ENCODE data around the gene RSRC2. TPM values are rescaled to one million over a fixed set of nuclear protein-coding genes. Genes with fewer than 3 reads are reported as not detected.
"Not testable (repeated sequence)": the region's sequence is repeated elsewhere in the genome, so short reads cannot be mapped to it uniquely, and the experiment has no call there.

RSRC2 gene
- total RNA-seq, 1 donor, result 258 TPM

GRCh38 chr12:122528582-122528981 lies 1.8 kb upstream of the RSRC2 start:
- Histone ChIP-seq H3K27me3 (ENCODE audit: insufficient read depth, low read length) (no peaks in the 10 kb centered on the region), H3K4me1 (ENCODE audit: insufficient read depth, low read length) (peaks cover 31% of the 10 kb centered on the region), H3K4me3 (ENCODE audit: low read length) (no peak overlapping the region), H3K9me3 (ENCODE audit: low read depth, low read length) (no peaks in the 10 kb centered on the region)

- no peaks in the 10 kb centered on the region for H3K9me3 ChIP-seq (ENCODE audit: low read depth, low read length)
These were observed 775 bp upstream of the RSRC2 start for GRCh38 chr12:122527478-122527944.

GRCh38 chr12:122523846-122524718 lies 2.7 kb downstream of the RSRC2 start:
- Histone ChIP-seq H3K9me3 (ENCODE audit: low read depth, low read length) (no peaks in the 10 kb centered on the region), H3K4me1 (ENCODE audit: insufficient read depth, low read length) (peaks cover 44% of the 10 kb centered on the region), H3K27me3 (ENCODE audit: insufficient read depth, low read length) (no peaks in the 10 kb centered on the region), H3K4me3 (ENCODE audit: low read length) (no peak overlapping the region)

More at GRCh38 chr12:122527478-122527944, 775 bp upstream of the RSRC2 start:
- peak overlapping the region; percentile 100 for H3K4me3 ChIP-seq (ENCODE audit: low read length)
- no peaks in the 10 kb centered on the region for H3K27me3 ChIP-seq (ENCODE audit: insufficient read depth, low read length)
- H3K4me1 ChIP-seq (ENCODE audit: insufficient read depth, low read length), result peaks cover 40% of the 10 kb centered on the region

GRCh38 chr12:122523280-122523679 lies 3.5 kb downstream of the RSRC2 start:
- Histone ChIP-seq H3K9me3 (ENCODE audit: low read depth, low read length) (no peaks in the 10 kb centered on the region), H3K27me3 (ENCODE audit: insufficient read depth, low read length) (no peaks in the 10 kb centered on the region), H3K4me3 (ENCODE audit: low read length) (no peak overlapping the region), H3K4me1 (ENCODE audit: insufficient read depth, low read length) (peaks cover 40% of the 10 kb centered on the region)

- H3K4me1 ChIP-seq (ENCODE audit: insufficient read depth, low read length), result peaks cover 29% of the 10 kb centered on the region
- no peak overlapping the region for H3K4me3 ChIP-seq (ENCODE audit: low read length)
- H3K27me3 ChIP-seq (ENCODE audit: insufficient read depth, low read length), result no peaks in the 10 kb centered on the region
- no peaks in the 10 kb centered on the region for H3K9me3 ChIP-seq (ENCODE audit: low read depth, low read length)
These were observed 6.1 kb downstream of the RSRC2 start for GRCh38 chr12:122520676-122521075.

- Histone ChIP-seq H3K4me1 (ENCODE audit: insufficient read depth, low read length) (peaks cover 20% of the 10 kb centered on the region), H3K9me3 (ENCODE audit: low read depth, low read length) (no peaks in the 10 kb centered on the region)
These were observed 7.3 kb downstream of the RSRC2 start for GRCh38 chr12:122519418-122519817.

GRCh38 chr12:122518908-122519307 lies 7.8 kb downstream of the RSRC2 start:
- H3K9me3 ChIP-seq (ENCODE audit: low read depth, low read length), result no peaks in the 10 kb centered on the region
- H3K4me1 ChIP-seq (ENCODE audit: insufficient read depth, low read length), result peaks cover 15% of the 10 kb centered on the region
- no peak overlapping the region for H3K4me3 ChIP-seq (ENCODE audit: low read length)
- no peaks in the 10 kb centered on the region for H3K27me3 ChIP-seq (ENCODE audit: insufficient read depth, low read length)

More at GRCh38 chr12:122519418-122519817, 7.3 kb downstream of the RSRC2 start:
- no peak overlapping the region for H3K4me3 ChIP-seq (ENCODE audit: low read length)
- H3K27me3 ChIP-seq (ENCODE audit: insufficient read depth, low read length), result no peaks in the 10 kb centered on the region

GRCh38 chr12:122517877-122518276 lies 8.9 kb downstream of the RSRC2 start:
- Histone ChIP-seq H3K27me3 (ENCODE audit: insufficient read depth, low read length) (no peaks in the 10 kb centered on the region), H3K4me3 (ENCODE audit: low read length) (no peak overlapping the region), H3K4me1 (ENCODE audit: insufficient read depth, low read length) (peaks cover 6% of the 10 kb centered on the region), H3K9me3 (ENCODE audit: low read depth, low read length) (no peaks in the 10 kb centered on the region)

GRCh38 chr12:122516544-122517361 lies 10.0 kb downstream of the RSRC2 start:
- Histone ChIP-seq H3K27me3 (ENCODE audit: insufficient read depth, low read length) (no peaks in the 10 kb centered on the region), H3K4me3 (ENCODE audit: low read length) (no peak overlapping the region), H3K4me1 (ENCODE audit: insufficient read depth, low read length) (peaks cover 2% of the 10 kb centered on the region), H3K9me3 (ENCODE audit: low read depth, low read length) (no peaks in the 10 kb centered on the region)

- Histone ChIP-seq H3K4me3 (ENCODE audit: low read length) (no peak overlapping the region), H3K27me3 (ENCODE audit: insufficient read depth, low read length) (no peaks in the 10 kb centered on the region), H3K9me3 (ENCODE audit: low read depth, low read length) (no peaks in the 10 kb centered on the region), H3K4me1 (ENCODE audit: insufficient read depth, low read length) (no peaks in the 10 kb centered on the region)
These were observed 11.5 kb downstream of the RSRC2 start for GRCh38 chr12:122515275-122515674.

GRCh38 chr12:122513660-122514059 lies 13.1 kb downstream of the RSRC2 start:
- Histone ChIP-seq H3K9me3 (ENCODE audit: low read depth, low read length) (no peaks in the 10 kb centered on the region), H3K27me3 (ENCODE audit: insufficient read depth, low read length) (no peaks in the 10 kb centered on the region), H3K4me3 (ENCODE audit: low read length) (no peak overlapping the region), H3K4me1 (ENCODE audit: insufficient read depth, low read length) (no peaks in the 10 kb centered on the region)

GRCh38 chr12:122513028-122513427 lies 13.7 kb downstream of the RSRC2 start:
- not testable (repeated sequence) for H3K4me3 ChIP-seq (ENCODE audit: low read length); H3K4me1 ChIP-seq (ENCODE audit: insufficient read depth, low read length); H3K27me3 ChIP-seq (ENCODE audit: insufficient read depth, low read length); H3K9me3 ChIP-seq (ENCODE audit: low read depth, low read length)

GRCh38 chr12:122508163-122508562 lies 18.6 kb downstream of the RSRC2 start:
- H3K4me1 ChIP-seq (ENCODE audit: insufficient read depth, low read length), result no peaks in the 10 kb centered on the region
- H3K4me3 ChIP-seq (ENCODE audit: low read length), result no peak overlapping the region
- H3K27me3 ChIP-seq (ENCODE audit: insufficient read depth, low read length), result no peaks in the 10 kb centered on the region
- no peaks in the 10 kb centered on the region for H3K9me3 ChIP-seq (ENCODE audit: low read depth, low read length)

- no peaks in the 10 kb centered on the region for H3K9me3 ChIP-seq (ENCODE audit: low read depth, low read length)
- no peaks in the 10 kb centered on the region for H3K27me3 ChIP-seq (ENCODE audit: insufficient read depth, low read length)
- H3K4me1 ChIP-seq (ENCODE audit: insufficient read depth, low read length), result peaks cover 14% of the 10 kb centered on the region
- H3K4me3 ChIP-seq (ENCODE audit: low read length), result no peak overlapping the region
These were observed 20.3 kb downstream of the RSRC2 start for GRCh38 chr12:122506393-122506938.

All from mononuclear cell (primary cell).